Activated naive CD4-positive, alpha-beta T cell treated with anti-CD3 and anti-CD28 coated beads, Interleukin-2, amount 50 U/mL, for 72 hours (primary cell): ENCODE data around the gene SHOC2. TPM values are rescaled to one million over a fixed set of nuclear protein-coding genes. Genes with fewer than 3 reads are reported as not detected.
A peak's percentile ranks its signal among the peaks of the same experiment; 100 is the strongest.

Experiments
- ATAC-seq, 2 donors: fragments of 150-1000 bp; cut with Tn5 transposase; 2 replicates each; pipeline ENCODE4 v1.10.0; 2021; ENCODE audit warnings: mild to moderate bottlenecking in 2 of 2, moderate library complexity in 2 of 2
- DNase-seq, 2 donors: peaks; one replicate each; pipeline ENCODE4 v3.0.0; 2021 to 2022; ENCODE audit warnings: low spot score in 2 of 2
- H3K27ac Mint-ChIP-seq, 2 donors: one replicate each; pipeline ENCODE4 v1.8.0; 2022; ENCODE audit warnings: mild to moderate bottlenecking in 2 of 2, mixed read lengths in 2 of 2
- H3K36me3 Mint-ChIP-seq, 2 donors: one replicate each; pipeline ENCODE4 v1.8.0; 2022; ENCODE audit warnings: mixed read lengths in 2 of 2
- H3K9me3 Mint-ChIP-seq, 2 donors: one replicate each; pipeline ENCODE4 v1.8.0; 2022; ENCODE audit warnings: mixed read lengths in 2 of 2
- total RNA-seq, 2 donors: library from RNA; stranded (reverse); gene quantifications; one replicate each; pipeline ENCODE4 v1.2.3, GENCODE V29; 2022

Gene SHOC2
- total RNA-seq, 2 donors from 2014 or later, result 33.7 to 35.9 TPM

DNA sequence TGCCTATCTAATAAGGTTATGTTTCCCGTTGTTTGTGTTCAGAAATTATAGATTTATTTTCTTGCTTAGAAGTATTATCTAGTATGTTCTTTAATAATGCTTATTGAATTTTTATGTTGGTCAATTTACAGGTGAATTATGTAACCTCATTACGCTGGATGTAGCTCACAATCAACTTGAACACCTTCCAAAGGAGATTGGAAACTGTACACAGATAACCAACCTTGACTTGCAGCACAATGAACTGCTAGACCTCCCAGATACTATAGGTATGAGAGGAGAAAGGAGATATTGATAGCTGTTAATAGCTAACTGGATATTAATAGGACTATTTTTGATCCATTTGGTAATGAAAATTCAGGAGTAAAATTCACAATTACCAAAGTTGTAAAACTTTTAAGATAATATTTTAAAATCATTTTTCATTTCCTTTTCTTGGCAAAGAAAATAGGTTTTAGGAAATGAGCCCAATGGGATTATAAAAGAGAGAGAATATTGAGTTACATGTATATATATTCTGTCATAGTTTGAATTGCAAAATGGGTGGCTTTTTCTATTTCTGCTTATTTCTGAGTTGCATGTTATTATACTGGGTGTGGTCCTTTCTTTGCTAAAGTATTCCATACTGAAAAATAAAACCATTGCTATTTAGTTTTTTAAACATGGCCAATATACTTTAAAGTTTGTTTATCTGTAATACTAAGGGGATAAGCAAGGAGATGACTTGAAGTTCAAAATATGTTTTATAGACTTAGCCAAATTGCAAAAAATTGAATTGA lies 66.3 kb downstream of the SHOC2 start:
- Mint-ChIP-seq H3K9me3 (peaks cover 2 to 10% of the 10 kb centered on the region in 2 donors), H3K36me3 (peaks cover 3 to 28% of the 10 kb centered on the region in 2 donors), H3K27ac (no peak overlapping the region)
- DNase-seq, result no peak
- ATAC-seq, result no peak

DNA sequence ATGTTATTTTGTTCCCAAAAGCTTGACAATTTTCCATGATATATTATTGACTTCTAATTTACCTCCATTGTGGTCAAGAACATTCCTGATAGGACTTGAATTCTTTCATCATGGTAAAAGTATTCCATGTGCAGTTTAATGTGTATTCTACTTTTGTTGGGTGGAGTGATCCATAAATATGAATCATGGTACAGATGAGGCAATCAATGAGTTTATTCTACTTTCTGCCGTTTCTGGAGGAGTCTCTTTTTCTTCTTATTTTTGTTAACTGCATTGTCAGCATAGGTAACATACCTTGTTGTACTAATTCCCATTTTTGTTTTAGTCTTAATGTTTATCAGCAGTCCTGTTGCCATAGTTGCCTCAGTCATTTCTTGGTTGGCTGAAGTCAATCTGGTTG lies 69.6 kb downstream of the SHOC2 start:
- ATAC-seq (no peak), DNase-seq (no peak)
- H3K9me3 Mint-ChIP-seq, result no peaks in the 10 kb centered on the region
- peaks cover 0 to 14% of the 10 kb centered on the region in 2 donors for H3K36me3 Mint-ChIP-seq
- no peak overlapping the region for H3K27ac Mint-ChIP-seq

DNA sequence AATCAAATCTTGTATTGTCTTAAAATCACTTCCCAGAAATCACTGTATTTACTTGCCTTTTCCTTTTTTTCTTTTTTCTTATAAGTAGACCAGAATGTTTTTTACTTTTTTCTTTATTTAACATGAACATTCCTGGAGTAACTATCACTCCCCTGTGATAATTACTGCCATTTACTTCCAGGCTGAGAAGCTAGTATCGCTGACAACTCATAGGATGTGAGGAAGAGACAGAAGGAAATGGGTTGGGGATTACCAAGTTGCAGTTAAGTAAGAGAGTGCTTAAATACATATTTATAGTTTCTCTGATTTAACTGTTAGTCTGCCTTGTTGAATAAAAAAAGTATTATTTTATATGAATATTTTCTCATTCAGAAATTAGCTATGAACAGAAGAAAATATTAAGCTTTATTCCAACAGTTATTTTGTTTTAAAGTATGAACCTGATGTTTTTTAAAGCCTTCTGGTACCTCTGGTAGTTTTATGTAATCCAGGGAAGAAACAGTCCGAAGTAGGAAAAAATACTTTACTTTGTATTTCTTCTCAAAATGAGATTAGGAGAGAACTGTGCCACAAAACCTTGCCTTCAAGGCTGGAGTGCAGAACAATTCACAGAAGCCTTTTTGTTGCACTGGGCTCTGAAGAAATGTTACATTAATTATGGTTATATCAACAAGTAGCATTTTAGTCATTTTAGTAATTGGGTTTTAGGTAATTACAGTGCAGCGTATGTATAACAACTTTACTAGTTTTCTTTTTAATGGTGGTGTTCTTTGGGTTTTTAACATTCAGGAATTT lies 72.8 kb downstream of the SHOC2 start:
- ATAC-seq, result no peak
- Mint-ChIP-seq H3K9me3 (no peaks in the 10 kb centered on the region), H3K27ac (no peak overlapping the region), H3K36me3 (peaks cover 0 to 14% of the 10 kb centered on the region in 2 donors)
- DNase-seq, result no peak

GRCh38 chr10:110993024-110993693 lies 73.8 kb downstream of the SHOC2 start:
- ATAC-seq (peak; percentile 100), DNase-seq (peak in 1 of 2 donors; percentile 11)
- H3K9me3 Mint-ChIP-seq, result no peaks in the 10 kb centered on the region
- H3K27ac Mint-ChIP-seq, result peak overlapping the region in 1 of 2 donors; percentile 63
- peaks cover 0 to 14% of the 10 kb centered on the region in 2 donors for H3K36me3 Mint-ChIP-seq

- DNase-seq (no peak), ATAC-seq (no peak)
- no peak overlapping the region for H3K27ac Mint-ChIP-seq
- peaks cover 0 to 14% of the 10 kb centered on the region in 2 donors for H3K36me3 Mint-ChIP-seq
- no peaks in the 10 kb centered on the region for H3K9me3 Mint-ChIP-seq
Observed at GRCh38 chr10:110994406-110995086, 75.1 kb downstream of the SHOC2 start.

DNA sequence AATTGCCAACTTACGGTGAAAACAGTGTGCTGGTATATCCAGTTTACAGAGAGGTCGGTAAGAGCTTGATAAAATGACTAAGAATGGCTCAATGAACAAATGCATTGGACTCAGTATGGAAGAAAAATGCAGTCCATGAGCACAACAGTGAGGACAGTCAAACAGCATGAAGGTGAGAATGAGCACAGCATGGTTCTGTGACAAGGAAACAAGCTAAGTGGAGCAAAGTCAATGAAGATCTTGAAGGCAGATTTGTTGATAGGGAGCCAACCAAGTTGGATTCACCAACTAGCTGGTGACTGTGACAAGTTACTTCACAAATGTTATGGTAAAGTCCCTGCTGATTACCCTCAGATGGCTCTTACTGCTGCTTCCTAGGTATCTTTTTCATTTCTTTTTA lies 75.9 kb downstream of the SHOC2 start:
- H3K36me3 Mint-ChIP-seq, result peaks cover 0 to 8% of the 10 kb centered on the region in 2 donors
- DNase-seq (no peak), ATAC-seq (no peak)
- H3K27ac Mint-ChIP-seq, result no peak overlapping the region
- no peaks in the 10 kb centered on the region for H3K9me3 Mint-ChIP-seq

DNA sequence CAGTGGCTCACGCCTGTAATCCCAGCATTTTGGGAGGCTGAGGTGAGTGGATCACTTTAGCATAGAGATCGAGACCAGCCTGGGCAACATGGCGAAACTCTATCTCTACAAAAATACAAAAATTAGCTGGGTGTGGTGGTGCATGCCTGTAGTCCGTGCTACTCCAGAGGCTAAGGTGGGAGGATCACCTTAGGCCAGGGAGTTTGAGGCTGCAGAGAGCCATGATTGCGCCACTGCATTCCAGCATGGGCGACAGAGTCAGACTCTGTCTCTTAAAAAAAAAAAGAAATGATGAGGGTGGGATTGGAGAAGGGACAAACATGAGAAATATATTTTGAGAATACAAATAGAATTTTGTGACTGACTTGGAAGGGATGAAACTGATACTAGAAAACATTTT lies 76.9 kb downstream of the SHOC2 start:
- ATAC-seq (no peak), DNase-seq (no peak)
- peaks cover 0 to 8% of the 10 kb centered on the region in 2 donors for H3K36me3 Mint-ChIP-seq
- H3K9me3 Mint-ChIP-seq, result no peaks in the 10 kb centered on the region
- no peak overlapping the region for H3K27ac Mint-ChIP-seq

GRCh38 chr10:111004016-111004415 lies 84.6 kb downstream of the SHOC2 start:
- DNase-seq (no peak), ATAC-seq (peak; percentile 71 to 81)
- Mint-ChIP-seq H3K27ac (no peak overlapping the region), H3K36me3 (no peaks in the 10 kb centered on the region), H3K9me3 (no peaks in the 10 kb centered on the region)

GRCh38 chr10:111007486-111007885 lies 88.1 kb downstream of the SHOC2 start:
- Mint-ChIP-seq H3K36me3 (no peaks in the 10 kb centered on the region), H3K9me3 (no peaks in the 10 kb centered on the region), H3K27ac (no peak overlapping the region)
- ATAC-seq (no peak), DNase-seq (no peak)

DNA sequence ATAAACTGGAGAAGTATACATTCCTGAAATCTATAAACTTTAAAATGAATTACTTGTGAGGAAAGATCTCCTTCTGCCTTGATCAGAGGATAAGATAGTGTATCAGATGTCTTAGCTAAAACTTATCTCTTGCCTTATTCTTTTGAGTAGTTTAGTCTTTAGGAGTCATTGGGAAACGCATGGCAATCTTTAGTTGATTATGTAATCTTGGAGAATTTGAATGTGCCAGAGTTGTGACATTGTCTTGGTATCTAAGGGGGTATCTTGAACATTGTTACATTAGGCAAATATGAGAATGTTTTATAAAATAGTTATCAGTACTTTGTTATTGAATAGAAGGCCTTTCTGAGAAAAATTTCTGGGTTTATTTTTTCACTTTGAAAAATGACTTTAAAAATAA lies 95.8 kb downstream of the SHOC2 start:
- Mint-ChIP-seq H3K36me3 (peaks cover 9 to 18% of the 10 kb centered on the region in 2 donors), H3K9me3 (no peaks in the 10 kb centered on the region), H3K27ac (no peak overlapping the region)
- ATAC-seq, result no peak
- no peak for DNase-seq

- peaks cover 12 to 32% of the 10 kb centered on the region in 2 donors for H3K36me3 Mint-ChIP-seq
Observed at GRCh38 chr10:111017098-111017497, 97.7 kb downstream of the SHOC2 start.

GRCh38 chr10:111018021-111018420 lies 98.6 kb downstream of the SHOC2 start:
- no peak for ATAC-seq
- DNase-seq, result no peak
- Mint-ChIP-seq H3K27ac (peak overlapping the region in 1 of 2 donors; percentile 2), H3K36me3 (peaks cover 19 to 38% of the 10 kb centered on the region in 2 donors), H3K9me3 (peaks cover 3 to 7% of the 10 kb centered on the region in 2 donors)

More at GRCh38 chr10:111017098-111017497, 97.7 kb downstream of the SHOC2 start:
- H3K9me3 Mint-ChIP-seq, result peaks cover 2 to 3% of the 10 kb centered on the region in 2 donors
- H3K27ac Mint-ChIP-seq, result no peak overlapping the region
- no peak for DNase-seq
- ATAC-seq, result no peak

GRCh38 chr10:111023060-111023459 lies 103.7 kb downstream of the SHOC2 start:
- ATAC-seq (no peak), DNase-seq (no peak)
- peaks cover 22 to 49% of the 10 kb centered on the region in 2 donors for H3K36me3 Mint-ChIP-seq

DNA sequence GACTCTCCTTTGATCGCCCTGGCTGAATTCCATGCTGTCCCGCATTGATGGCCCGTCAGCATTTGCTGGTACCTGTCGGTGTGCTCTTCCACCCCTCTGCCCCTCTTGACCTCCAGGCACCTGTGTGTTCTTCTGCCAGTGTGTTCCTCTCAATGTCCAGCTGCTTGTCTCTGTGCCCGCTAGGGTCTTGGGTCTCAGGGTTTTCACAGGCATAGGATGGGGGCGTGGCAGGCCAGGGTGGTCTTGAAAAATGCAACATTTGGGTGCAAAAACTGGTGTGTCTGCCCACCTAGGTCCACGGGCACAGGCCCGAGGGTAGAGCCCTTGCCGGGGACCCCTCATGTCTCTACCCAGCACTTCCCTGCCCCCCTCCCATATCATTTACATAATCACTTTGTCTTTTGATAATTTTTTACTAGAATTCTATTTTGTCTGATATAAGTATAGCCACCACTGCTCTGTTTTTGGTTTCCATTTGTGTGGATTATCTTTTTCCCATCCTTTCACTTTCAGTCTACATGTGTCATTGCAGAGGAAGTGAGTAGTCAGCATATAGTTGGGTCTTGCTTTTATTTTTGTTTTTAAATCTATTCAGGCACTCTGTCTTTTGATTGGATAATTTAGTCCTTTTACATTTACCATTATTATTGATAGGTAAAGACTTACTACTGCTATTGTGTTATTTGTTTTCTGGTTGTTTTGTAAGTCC lies 110.8 kb downstream of the SHOC2 start:
- no peak overlapping the region for H3K27ac Mint-ChIP-seq
- peaks cover 26 to 36% of the 10 kb centered on the region in 2 donors for H3K9me3 Mint-ChIP-seq
- peaks cover 26 to 32% of the 10 kb centered on the region in 2 donors for H3K36me3 Mint-ChIP-seq
- ATAC-seq, result peak; percentile 41 to 77
- DNase-seq, result no peak

More at GRCh38 chr10:111023060-111023459, 103.7 kb downstream of the SHOC2 start:
- Mint-ChIP-seq H3K9me3 (peaks cover 15 to 28% of the 10 kb centered on the region in 2 donors), H3K27ac (no peak overlapping the region)

DNA sequence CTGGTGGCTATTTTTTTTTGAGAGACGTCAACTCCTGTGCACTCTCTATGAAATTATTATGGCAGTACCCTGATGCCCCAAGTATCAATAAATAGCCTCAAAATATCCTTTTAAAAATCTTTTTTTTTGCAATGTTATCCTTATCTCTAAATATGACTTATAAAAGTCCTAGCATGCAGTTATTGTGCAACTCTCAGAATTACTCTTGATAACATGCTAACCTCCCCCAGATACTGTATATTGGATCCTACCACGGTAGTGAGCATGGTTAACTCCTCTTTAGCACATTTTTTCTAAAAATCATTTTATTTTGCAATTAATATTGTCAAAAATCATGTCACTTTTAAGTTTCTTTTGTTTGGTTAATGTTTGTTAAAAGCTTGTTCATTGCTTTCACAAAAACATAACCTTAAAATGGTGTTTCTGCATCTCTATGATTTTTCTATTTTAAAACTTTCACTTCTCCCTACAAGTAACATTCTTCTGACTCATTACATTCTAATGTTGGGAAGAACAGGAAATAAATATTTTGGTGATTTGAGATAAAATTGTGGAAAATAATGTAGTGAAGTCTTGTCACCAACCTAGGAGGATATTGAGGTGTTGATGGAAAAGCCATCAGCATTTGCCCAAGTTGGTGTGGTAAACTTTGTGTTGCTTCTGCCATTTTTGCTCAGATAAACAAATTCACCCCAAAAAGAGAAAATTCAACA lies 115.3 kb downstream of the SHOC2 start:
- Mint-ChIP-seq H3K27ac (no peak overlapping the region), H3K9me3 (peaks cover 22 to 26% of the 10 kb centered on the region in 2 donors), H3K36me3 (peaks cover 23 to 33% of the 10 kb centered on the region in 2 donors)
- no peak for DNase-seq
- no peak for ATAC-seq
